ENCODE measurements around the gene MED29. TPM values are rescaled to one million over a fixed set of nuclear protein-coding genes. Genes with fewer than 3 reads are reported as not detected.

The MED29 gene
- total RNA-seq, 1 donor from 2014 or later: 39.2 TPM

DNA sequence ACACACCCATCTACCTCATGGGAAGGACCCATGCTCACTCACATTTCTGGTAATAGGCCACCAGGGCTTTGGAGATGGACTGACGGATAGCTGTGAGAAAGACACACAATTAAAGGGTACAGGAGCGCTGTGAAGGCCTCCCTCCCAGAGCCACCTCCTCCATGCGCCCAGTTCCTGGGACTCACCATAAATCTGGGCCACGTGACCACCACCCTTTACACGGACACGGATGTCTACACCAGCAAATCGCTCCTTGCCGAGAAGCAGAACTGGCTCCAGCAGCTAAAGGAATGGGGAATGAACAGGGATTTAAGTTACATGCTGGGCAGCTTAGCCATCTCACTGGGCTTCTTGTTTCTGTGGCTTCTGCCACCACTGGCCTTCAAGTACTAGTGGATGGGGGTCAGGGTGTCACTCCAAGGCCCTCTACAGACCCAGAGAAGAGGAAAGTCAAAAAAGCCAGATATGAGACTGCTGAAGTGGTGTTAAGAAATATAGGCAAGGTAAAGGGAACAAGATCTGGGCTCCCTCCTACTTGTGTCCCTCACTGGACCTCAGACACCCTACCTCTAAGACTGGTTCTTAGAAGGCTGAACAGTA, 42.4 kb downstream of the MED29 start:
- Mint-ChIP-seq H3K9me3 (no peaks in the 10 kb centered on the region), H3K4me3 (peak overlapping the region; percentile 49), H3K4me1 (peaks cover 29% of the 10 kb centered on the region), H3K36me3 (peaks cover 16% of the 10 kb centered on the region), H3K27ac (peak overlapping the region; percentile 47), H3K27me3 (ENCODE audit: low read depth) (no peaks in the 10 kb centered on the region)
- TF ChIP-seq, protein P1, sequence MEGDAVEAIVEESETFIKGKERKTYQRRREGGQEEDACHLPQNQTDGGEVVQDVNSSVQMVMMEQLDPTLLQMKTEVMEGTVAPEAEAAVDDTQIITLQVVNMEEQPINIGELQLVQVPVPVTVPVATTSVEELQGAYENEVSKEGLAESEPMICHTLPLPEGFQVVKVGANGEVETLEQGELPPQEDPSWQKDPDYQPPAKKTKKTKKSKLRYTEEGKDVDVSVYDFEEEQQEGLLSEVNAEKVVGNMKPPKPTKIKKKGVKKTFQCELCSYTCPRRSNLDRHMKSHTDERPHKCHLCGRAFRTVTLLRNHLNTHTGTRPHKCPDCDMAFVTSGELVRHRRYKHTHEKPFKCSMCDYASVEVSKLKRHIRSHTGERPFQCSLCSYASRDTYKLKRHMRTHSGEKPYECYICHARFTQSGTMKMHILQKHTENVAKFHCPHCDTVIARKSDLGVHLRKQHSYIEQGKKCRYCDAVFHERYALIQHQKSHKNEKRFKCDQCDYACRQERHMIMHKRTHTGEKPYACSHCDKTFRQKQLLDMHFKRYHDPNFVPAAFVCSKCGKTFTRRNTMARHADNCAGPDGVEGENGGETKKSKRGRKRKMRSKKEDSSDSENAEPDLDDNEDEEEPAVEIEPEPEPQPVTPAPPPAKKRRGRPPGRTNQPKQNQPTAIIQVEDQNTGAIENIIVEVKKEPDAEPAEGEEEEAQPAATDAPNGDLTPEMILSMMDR (IDR thresholded peaks at IDR 0.05; ENCODE audit: unreplicated experiment): no peak
- DNase-seq (ENCODE audit: low spot score in 2 of 2, unreplicated experiment in 2 of 2): no peak

DNA sequence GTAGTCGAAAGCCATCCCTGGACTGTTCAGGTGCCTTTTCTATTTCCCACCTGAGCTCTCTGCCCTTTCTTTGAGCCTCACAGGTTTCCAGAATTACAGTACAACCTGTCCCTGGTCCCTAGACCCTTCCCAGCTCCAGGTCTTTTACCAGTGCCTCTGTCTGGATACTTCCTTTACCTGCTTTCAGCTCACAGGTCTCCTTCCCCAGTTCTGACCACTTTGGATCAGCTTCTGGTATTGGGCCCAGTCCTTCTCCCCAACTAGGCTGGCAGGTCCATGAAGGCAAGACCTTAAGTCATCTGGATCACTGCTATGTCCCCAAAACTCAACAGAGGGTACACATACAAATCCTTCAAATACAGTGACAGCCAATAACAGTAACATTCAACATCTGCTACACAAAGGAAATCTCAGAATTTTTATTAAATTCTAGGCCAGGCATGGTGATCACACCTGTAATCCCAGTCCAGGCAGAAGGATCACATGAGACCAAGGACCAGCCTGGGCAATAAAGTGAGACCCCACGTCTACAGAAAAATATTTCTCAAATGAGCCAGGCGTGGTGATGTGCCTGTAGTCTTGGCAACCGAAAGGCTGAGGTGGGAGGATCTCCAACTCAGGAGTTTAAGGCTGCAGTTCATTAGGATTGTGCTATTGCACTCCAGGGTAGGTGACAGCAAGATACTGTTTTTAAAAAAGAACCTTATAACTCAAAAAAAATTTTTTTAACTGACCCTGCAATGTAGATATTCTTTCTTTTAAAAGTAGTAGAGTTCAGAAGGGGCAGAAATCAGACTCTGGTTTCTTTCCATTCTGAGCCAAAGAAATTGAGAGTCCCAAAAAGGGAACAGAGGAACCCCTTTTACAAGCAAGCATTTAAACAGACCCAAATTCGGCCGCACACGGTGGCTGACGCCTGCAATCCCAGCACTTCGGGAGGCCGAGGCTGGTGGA, 43.2 kb downstream of the MED29 start:
- peak overlapping the region; percentile 56 for H3K27ac Mint-ChIP-seq

DNA sequence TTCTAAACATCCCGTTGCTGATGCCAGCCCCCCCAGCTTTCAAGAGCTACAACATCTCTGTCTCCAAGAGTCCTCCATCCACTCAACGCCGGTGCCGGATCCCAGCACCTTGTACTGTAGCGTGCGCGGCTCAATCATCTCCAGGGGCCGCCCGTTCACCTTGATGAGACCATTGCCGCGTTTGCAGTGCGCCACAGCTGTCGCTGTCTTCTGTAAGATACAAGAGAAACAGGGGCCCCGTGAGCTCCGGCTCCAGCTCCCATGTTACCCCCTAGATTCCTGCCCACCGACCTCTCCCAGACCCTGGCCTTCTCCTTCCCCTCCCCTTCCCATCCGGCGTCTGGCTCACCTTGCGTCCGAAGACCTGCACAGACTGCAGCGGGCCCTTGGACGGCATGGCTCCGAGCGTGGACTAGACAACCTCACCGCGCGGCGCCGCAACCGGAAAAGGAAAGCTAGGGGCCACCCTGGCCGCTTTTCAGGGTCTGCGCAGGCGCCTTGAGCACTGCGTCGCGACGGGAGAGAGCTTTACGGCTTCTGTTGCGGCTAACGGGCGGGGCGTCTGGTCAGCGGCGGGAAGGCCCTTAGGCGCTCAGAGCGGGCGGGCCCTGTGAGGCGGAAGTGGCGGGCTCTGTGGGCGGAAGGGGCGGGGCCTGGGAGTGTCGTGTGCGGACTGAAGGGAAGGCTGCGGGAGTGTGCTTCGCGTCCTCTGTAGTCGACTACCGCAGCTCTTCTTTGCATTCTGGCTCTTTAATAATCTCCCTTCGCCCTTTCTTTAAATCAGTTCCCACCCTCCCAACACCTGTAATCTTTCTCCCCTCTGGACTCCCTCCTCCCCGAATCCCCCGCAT, 44.5 kb downstream of the MED29 start, which contains the start of gene RPS16:
Gene RPS16, minus strand, starts transcription at position 451 of the 851 bp plus-strand sequence. Its CDS starts 54 bp downstream, at position 397.
- TF ChIP-seq, protein P1 (IDR thresholded peaks at IDR 0.05; ENCODE audit: unreplicated experiment): no peak
- peaks cover 16% of the 10 kb centered on the region for H3K36me3 Mint-ChIP-seq
- H3K4me3 Mint-ChIP-seq: peak within 1 kb of the TSS; percentile 100
- H3K27me3 Mint-ChIP-seq (ENCODE audit: low read depth): no peaks in the 10 kb centered on the region
- H3K9me3 Mint-ChIP-seq: no peaks in the 10 kb centered on the region
- H3K4me1 Mint-ChIP-seq: peaks cover 23% of the 10 kb centered on the region
- H3K27ac Mint-ChIP-seq: peak within 1 kb of the TSS; percentile 99
- peak; percentile 98 to 99 for DNase-seq (ENCODE audit: low spot score in 2 of 2, unreplicated experiment in 2 of 2)

More for the DNA sequence above, 43.2 kb downstream of the MED29 start:
- no peak for DNase-seq (ENCODE audit: low spot score in 2 of 2, unreplicated experiment in 2 of 2)
- Mint-ChIP-seq H3K27me3 (ENCODE audit: low read depth) (no peaks in the 10 kb centered on the region), H3K4me1 (peaks cover 23% of the 10 kb centered on the region), H3K36me3 (peaks cover 16% of the 10 kb centered on the region), H3K9me3 (no peaks in the 10 kb centered on the region), H3K4me3 (peak overlapping the region; percentile 100)
- TF ChIP-seq, protein P1 (IDR thresholded peaks at IDR 0.05; ENCODE audit: unreplicated experiment): no peak

DNA sequence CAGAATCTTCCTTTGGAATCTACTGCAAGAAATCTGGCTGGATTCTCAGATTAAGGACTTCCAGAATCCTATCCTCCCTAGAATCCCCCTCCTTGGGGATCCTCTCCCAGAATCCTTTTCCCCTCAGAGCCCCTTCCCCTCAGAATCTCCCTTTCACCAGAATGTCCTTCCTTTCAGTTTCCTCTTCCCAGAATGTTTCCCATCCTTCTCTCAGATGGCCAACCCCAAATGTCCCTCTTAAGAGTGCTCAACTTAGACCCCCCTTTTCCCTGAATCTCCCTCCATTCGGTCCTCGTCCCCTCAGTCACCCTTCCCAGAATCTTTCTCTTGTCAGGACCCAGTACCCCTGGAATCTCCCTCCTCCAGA, 45.2 kb downstream of the MED29 start:
- TF ChIP-seq, protein P1 (IDR thresholded peaks at IDR 0.05; ENCODE audit: unreplicated experiment): no peak
- peaks cover 16% of the 10 kb centered on the region for H3K36me3 Mint-ChIP-seq
- H3K4me1 Mint-ChIP-seq: peaks cover 23% of the 10 kb centered on the region
- H3K27me3 Mint-ChIP-seq (ENCODE audit: low read depth): no peaks in the 10 kb centered on the region
- no peaks in the 10 kb centered on the region for H3K9me3 Mint-ChIP-seq
- H3K4me3 Mint-ChIP-seq: peak overlapping the region; percentile 100
- no peak for DNase-seq (ENCODE audit: low spot score in 2 of 2, unreplicated experiment in 2 of 2)
- peak overlapping the region; percentile 99 for H3K27ac Mint-ChIP-seq

DNA sequence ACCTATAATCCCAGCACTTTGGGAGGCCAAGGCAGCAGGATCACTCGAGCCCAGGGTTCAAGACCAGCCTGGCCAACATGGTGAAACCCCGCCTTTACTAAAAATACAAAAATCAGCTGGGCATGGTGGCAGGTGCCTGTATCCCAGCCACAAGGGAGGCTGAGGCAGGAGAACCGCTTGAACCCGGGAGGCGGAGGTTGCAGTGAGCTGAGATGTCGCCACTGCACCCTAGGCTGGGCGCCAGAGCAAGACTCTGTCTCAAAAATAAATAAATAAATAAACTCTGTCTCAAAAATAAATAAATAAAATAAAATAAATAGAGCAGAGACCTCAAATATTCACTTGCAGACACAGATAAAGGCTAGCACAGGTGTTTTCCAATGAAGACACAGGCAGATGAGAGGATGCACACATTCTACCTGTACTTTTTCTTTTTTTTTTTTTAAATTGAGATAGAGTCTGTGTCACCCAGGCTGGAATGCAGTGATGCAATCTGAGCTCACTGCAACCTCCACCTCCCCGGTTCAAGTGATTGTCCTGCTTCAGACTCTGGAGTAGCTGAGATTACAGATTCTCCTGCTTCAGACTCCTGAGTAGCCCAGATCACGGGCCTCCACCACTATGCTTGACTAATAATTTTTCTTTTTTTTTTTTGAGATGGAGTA, 47.2 kb downstream of the MED29 start:
- H3K27ac Mint-ChIP-seq: no peak overlapping the region

More for the DNA sequence above, 47.2 kb downstream of the MED29 start:
- TF ChIP-seq, protein P1 (IDR thresholded peaks at IDR 0.05; ENCODE audit: unreplicated experiment): no peak
- peaks cover 8% of the 10 kb centered on the region for H3K36me3 Mint-ChIP-seq
- no peak overlapping the region for H3K4me3 Mint-ChIP-seq
- H3K27me3 Mint-ChIP-seq (ENCODE audit: low read depth): no peaks in the 10 kb centered on the region
- H3K4me1 Mint-ChIP-seq: peaks cover 23% of the 10 kb centered on the region
- no peak for DNase-seq (ENCODE audit: low spot score in 2 of 2, unreplicated experiment in 2 of 2)
- H3K9me3 Mint-ChIP-seq: no peaks in the 10 kb centered on the region
